Activated CD8-positive, alpha-beta memory T cell treated with anti-CD3 and anti-CD28 coated beads, Interleukin-2, amount 50 U/mL, for 1 hour (primary cell): ENCODE data around the gene RBBP8.

Experiments used
- DNase-seq: peaks from one replicate; pipeline ENCODE4 v3.0.0-alpha.2; 2020; ENCODE audit errors: extremely low read depth

RBBP8 gene

GRCh38 chr18:23062011-23062410, 128.9 kb downstream of the RBBP8 start:
- DNase-seq, result no peak

- no peak for DNase-seq
Measured at GRCh38 chr18:23063502-23063901, 130.4 kb downstream of the RBBP8 start.

DNA sequence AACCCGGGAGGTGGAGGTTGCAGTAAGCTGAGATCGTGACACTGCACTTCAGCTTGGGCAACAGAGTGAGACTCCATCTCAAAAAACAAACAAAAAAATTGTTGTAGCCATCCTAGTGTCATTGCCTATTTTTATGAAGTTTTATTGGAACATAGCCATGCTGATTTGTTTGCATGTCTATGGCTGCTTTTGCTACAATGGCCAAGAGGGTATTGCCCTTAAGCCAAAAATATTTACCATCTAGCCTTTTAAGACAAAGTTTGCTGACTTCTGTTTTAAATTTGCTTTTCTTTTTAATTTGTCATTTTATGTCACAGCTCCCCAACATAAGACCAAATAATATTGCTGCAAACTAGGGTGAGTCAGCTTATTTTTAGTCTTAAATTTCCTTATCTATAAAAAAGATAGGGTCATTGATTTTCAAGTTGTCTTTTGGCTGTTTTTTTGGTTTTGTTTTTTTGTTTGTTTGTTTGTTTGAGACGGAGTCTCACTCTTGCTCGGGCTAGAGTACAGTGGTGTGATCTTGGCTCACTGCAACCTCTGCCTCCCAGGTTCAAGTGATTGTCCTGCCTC, 132.2 kb downstream of the RBBP8 start:
- no peak for DNase-seq

GRCh38 chr18:23066060-23066459, 132.9 kb downstream of the RBBP8 start:
- DNase-seq, result no peak

DNA sequence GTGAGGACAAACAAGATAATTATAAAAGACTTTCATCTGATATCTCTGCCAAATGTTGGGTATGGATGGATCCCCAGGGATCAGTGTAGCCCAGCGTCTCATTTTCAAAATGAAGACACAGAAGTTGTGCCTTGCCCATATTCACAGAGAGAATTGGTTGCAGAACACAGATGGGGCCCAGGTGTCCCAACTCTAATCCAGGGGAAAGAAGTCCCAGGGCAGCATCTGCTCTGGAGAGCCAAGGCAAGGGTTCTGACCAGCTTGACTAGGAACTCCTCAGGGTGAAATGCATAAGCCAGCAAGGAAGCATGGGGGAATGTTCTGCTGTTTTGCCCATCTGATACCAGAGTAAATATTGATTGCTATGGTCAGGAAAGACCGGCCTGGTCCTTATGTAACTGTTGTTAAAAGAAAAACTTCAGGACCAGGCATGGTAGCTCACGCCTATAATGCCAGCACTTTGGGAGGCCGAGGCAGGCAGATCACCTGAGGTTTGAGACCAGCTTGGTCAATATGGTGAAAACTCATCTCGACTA, 133.4 kb downstream of the RBBP8 start:
- no peak for DNase-seq

- DNase-seq, result no peak
Measured at GRCh38 chr18:23067236-23067635, 134.1 kb downstream of the RBBP8 start.

GRCh38 chr18:23068011-23068410, 134.9 kb downstream of the RBBP8 start:
- no peak for DNase-seq

DNA sequence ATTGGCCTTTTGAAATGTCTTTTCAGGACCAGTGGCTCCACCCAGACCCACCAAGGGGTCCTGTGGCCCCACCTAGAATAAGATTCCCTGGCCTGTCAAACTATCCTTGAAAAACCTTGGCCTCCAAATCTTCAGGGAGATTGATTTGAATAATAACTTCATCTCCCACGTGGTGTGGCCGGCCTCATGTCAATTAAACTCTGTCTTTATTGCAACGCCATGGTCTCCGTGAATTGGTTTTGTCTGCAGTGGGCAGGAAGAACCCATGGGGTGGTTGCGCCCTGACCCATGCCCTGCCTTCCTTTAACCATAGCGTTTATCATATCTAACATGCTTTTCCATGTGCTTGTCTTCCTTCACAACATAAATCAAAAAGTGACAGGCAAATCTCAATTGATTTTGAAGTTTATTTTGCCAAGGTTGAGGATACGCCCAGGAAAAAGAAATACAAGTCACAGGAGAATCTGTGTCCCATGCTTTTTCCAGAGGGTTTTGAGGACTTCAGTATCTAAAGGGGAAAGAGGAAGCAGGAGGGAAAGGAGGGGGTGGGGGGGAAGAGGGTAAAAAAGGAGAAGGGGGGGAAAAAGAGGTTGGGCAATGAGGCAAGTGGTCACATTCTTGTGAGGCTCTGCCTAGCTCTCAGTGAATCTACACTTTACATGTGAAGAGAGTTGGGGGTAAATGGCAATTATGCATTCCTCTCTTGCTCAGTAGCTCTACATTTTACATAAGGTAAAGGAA, 135.6 kb downstream of the RBBP8 start:
- DNase-seq, result no peak

DNA sequence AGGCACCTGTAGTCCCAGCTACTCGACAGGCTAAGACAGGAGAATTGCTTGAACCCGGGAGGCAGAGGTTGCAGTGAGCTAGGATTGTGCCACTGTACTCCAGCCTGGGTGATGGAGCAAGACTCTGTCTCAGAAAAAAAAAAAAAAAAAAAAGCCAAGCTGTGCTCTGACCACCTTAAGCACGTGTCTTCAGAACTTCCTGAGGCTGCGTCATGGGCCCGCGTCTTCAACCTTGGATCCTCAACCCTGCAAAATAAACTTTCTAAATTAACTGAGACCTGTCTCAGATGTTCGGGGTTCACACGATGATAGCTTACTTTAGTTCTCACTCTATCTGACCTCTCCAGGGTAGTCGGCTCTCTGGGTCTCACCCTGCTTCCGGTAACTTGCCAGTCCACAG, 136.4 kb downstream of the RBBP8 start:
- DNase-seq, result no peak

- DNase-seq, result no peak
Measured at GRCh38 chr18:23069898-23070297, 136.8 kb downstream of the RBBP8 start.

GRCh38 chr18:23071285-23071684, 138.2 kb downstream of the RBBP8 start:
- DNase-seq, result peak; percentile 61

DNA sequence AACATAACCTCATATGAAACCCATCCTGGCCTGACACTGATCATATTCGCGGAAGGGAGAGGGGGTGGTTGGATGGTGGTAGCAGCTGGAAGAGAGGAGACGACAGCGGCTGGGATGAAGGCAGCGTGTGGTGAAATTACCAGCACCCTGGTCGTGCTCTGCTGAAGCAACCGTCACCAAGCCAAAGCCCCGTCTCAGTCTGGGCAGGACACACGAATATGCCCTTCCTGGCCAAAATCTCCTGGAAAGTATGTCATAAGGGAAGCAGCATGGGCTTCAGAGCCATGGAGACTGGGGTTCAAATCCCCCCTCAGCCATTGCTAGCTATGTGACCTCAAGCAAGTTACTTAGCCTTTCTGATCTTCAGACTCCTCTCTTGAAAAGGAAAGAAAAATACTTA, 139.0 kb downstream of the RBBP8 start:
- no peak for DNase-seq

DNA sequence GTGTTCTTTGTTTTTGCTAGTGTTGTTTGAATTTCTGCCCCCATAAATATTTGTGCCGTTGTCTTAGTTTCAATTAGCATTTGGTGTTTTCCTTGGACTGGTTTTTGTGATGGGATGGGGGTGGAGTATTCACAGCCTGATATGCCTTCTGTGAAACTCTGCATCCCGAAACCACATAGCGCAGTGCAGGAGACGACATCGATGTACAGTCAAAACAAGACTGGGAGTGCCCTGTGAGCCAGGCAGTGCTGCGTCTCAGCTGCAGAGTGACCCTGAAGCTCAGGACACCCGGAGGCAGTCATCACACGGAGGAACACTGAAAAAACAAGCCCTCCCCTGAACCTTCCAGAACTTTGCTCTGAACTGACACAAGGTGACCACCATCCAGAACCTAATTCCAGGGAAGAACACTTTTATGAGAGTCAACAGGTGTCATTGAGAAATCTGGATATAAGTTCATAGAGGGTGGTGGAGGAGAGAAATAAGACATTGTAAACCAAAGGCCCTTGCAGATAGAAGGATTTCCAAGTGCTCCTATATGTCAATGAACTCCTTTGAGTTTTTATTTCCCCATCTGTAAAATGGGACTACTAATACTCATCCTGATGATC, 141.0 kb downstream of the RBBP8 start:
- DNase-seq, result no peak
